B cell (primary cell): ENCODE data around the gene SULT2B1. TPM values are rescaled to one million over a fixed set of nuclear protein-coding genes. Genes with fewer than 3 reads are reported as not detected.

Experiments
- ATAC-seq: fragments of 200-7000 bp; cut with Tn5 transposase; one replicate; pipeline ENCODE4 v1.10.0; 2021; ENCODE audit warnings: low read depth, mild to moderate bottlenecking, moderate number of reproducible peaks, moderate library complexity
- CTCF ChIA-PET: fragments of 350-600 bp; sonication (Branson Sonifier 250); formaldehyde crosslinking; loops from one replicate; lab custom pipeline; 2021; ENCODE audit warnings: antibody characterized with exemption, inconsistent platforms; lab: Charles Lee
- POLR2A ChIA-PET: fragments of 350-600 bp; sonication (Branson Sonifier 250); formaldehyde crosslinking; loops from one replicate; lab custom pipeline; 2021; ENCODE audit warnings: antibody characterized with exemption; lab: Charles Lee
- DNase-seq: peaks from one replicate; pipeline ENCODE4 v3.0.0; 2013
- H2AFZ ChIP-seq: 2 replicates; pipeline ENCODE4 v1.6.1; 2012; ENCODE audit warnings: mild to moderate bottlenecking, low read depth, low read length; ENCODE audit not compliant: insufficient read depth, poor library complexity, severe bottlenecking
- H3K27ac ChIP-seq, 2 donors: 1 replicate in 1 of 2; 2 replicates in 1 of 2; pipeline ENCODE4 v1.5.1; 2012 to 2013; ENCODE audit warnings: low read length in 2 of 2, mild to moderate bottlenecking in 2 of 2, moderate library complexity in 1 of 2
- H3K27me3 ChIP-seq, 4 experiments: fragments of 200-600 bp in 1 of 4; sonication (generic) in 1 of 4; replicated peaks in 1 of 4; 1 replicate in 2 of 4; 2 replicates in 2 of 4; pipeline versions ENCODE4 v1.6.1 to v1.7.0; 2013 to 2016; ENCODE audit warnings: low read length in 3 of 4, mild to moderate bottlenecking in 2 of 4, mixed read lengths in 1 of 4, moderate library complexity in 1 of 4; ENCODE audit not compliant: insufficient read depth in 4 of 4, control insufficient read depth in 3 of 4; ENCODE audit errors: control extremely low read depth in 1 of 4
- H3K36me3 ChIP-seq, 2 experiments: replicated peaks in 1 of 2; 1 replicate in 1 of 2; 2 replicates in 1 of 2; pipeline versions ENCODE4 v1.6.1 to v1.7.1; 2013; ENCODE audit warnings: low read length in 1 of 2; ENCODE audit not compliant: insufficient read depth in 2 of 2, control insufficient read depth in 1 of 2; ENCODE audit errors: control extremely low read depth in 1 of 2, extremely low read depth in 1 of 2
- H3K4me1 ChIP-seq, 2 donors: fragments of 200-600 bp in 1 of 2; sonication (generic) in 1 of 2; 1 replicate in 1 of 2; 2 replicates in 1 of 2; pipeline versions ENCODE4 v1.5.1 to v1.6.1; 2013 to 2017; ENCODE audit warnings: low read length in 2 of 2; ENCODE audit not compliant: control insufficient read depth in 2 of 2, insufficient read depth in 2 of 2
- H3K4me2 ChIP-seq: replicated peaks from 2 replicates; pipeline ENCODE3; 2012; ENCODE audit warnings: mild to moderate bottlenecking, low read depth, low read length; ENCODE audit not compliant: poor library complexity, severe bottlenecking
- H3K4me3 ChIP-seq, 5 experiments: fragments of 200-600 bp in 1 of 5; sonication (generic) in 1 of 5; 1 replicate in 3 of 5; 2 replicates in 2 of 5; pipeline versions ENCODE4 v1.5.1 to v1.7.0; 2011 to 2016; ENCODE audit warnings: low read length in 4 of 5, mild to moderate bottlenecking in 4 of 5, low read depth in 2 of 5, control low read depth in 1 of 5, moderate library complexity in 1 of 5; ENCODE audit not compliant: insufficient read depth in 1 of 5; ENCODE audit errors: control extremely low read depth in 1 of 5, extremely low read depth in 1 of 5
- H3K79me2 ChIP-seq: fragments of 200-600 bp; sonication (generic); one replicate; pipeline ENCODE4 v1.6.0; 2016; ENCODE audit warnings: low read length; ENCODE audit not compliant: control insufficient read depth, insufficient read depth
- H3K9ac ChIP-seq: fragments of 200-600 bp; sonication (generic); 2 replicates; pipeline ENCODE4 v1.6.1; 2017; ENCODE audit warnings: mild to moderate bottlenecking, low read length, moderate library complexity
- H3K9me3 ChIP-seq, 3 donors: one replicate each; pipeline versions ENCODE4 v1.6.1 to v1.7.1; 2013; ENCODE audit warnings: low read length in 2 of 3; ENCODE audit not compliant: control insufficient read depth in 2 of 3, insufficient read depth in 1 of 3; ENCODE audit errors: control extremely low read depth in 1 of 3
- H4K20me1 ChIP-seq: 2 replicates; pipeline ENCODE4 v1.6.0; 2012; ENCODE audit warnings: mild to moderate bottlenecking, low read length; ENCODE audit not compliant: insufficient read depth, control insufficient read depth, poor library complexity, severe bottlenecking
- H3K27ac Mint-ChIP-seq: one replicate; pipeline ENCODE4 v1.8.0; 2021; ENCODE audit warnings: mixed read lengths
- H3K27me3 Mint-ChIP-seq: one replicate; pipeline ENCODE4 v1.8.0; 2021; ENCODE audit warnings: mixed read lengths
- H3K4me1 Mint-ChIP-seq: one replicate; pipeline ENCODE4 v1.8.0; 2021; ENCODE audit warnings: mixed read lengths
- H3K4me3 Mint-ChIP-seq: one replicate; pipeline ENCODE4 v1.8.0; 2021; ENCODE audit warnings: mixed read lengths
- H3K9me3 Mint-ChIP-seq: one replicate; pipeline ENCODE4 v1.8.0; 2022; ENCODE audit warnings: mixed read lengths; ENCODE audit not compliant: insufficient read depth
- CTCF ChIP-seq: fragments of 200-600 bp; IDR thresholded peaks from one replicate; pipeline ENCODE4 v1.8.0; 2022; ENCODE audit warnings: antibody characterized with exemption, mild to moderate bottlenecking
- EZH2 ChIP-seq: IDR thresholded peaks from 2 replicates; pipeline ENCODE4 v1.6.1; 2012; ENCODE audit warnings: borderline replicate concordance, low read depth, mild to moderate bottlenecking, moderate library complexity, low read length; ENCODE audit not compliant: insufficient read depth, poor library complexity, severe bottlenecking
- WGBS: methylation state at CpG from one replicate; pipeline ENCODE4 v1.1.5; 2013; ENCODE audit warnings: missing lambda C conversion rate; ENCODE audit not compliant: insufficient coverage; 5-methylcytosine and 5-hydroxymethylcytosine counted together
- intact Hi-C: fragments of 100-400 bp; cut with micrococcal nuclease; formaldehyde crosslinking; loops from one replicate; pipeline ENCODE4 v1.10.0; 2022
- polyA plus RNA-seq: library from polyadenylated mRNA; depleted of rRNA; stranded (reverse); fragments of >200 nt; gene quantifications from 2 replicates; pipeline ENCODE4 v1.2.3, GENCODE V29; 2012
- total RNA-seq, 2 donors: library from RNA; stranded (reverse); fragments of 120-200 nt in 1 of 2; gene quantifications; 1 replicate in 1 of 2; 2 replicates in 1 of 2; pipeline versions ENCODE4 v1.2.3 to v1.2.4, GENCODE V29; 2013 to 2022

Gene SULT2B1
- total and polyA plus RNA-seq, 2 donors (not counting 1 experiment from before 2014, with no cell fraction given) = not detected

GRCh38 chr19:48619692-48620585 lies 68.0 kb downstream of the SULT2B1 start:
- peaks cover 43% of the 10 kb centered on the region for H4K20me1 ChIP-seq
- H3K27ac ChIP-seq = peak overlapping the region; percentile 87 to 91
- peaks cover 30 to 51% of the 10 kb centered on the region in 2 donors for H3K4me1 ChIP-seq
- Mint-ChIP-seq H3K9me3 (no peaks in the 10 kb centered on the region), H3K4me3 (peak overlapping the region; percentile 98), H3K27ac (peak overlapping the region; percentile 98), H3K4me1 (peaks cover 55% of the 10 kb centered on the region), H3K27me3 (no peaks in the 10 kb centered on the region)
- peaks cover 17% of the 10 kb centered on the region for H3K79me2 ChIP-seq
- peak overlapping the region; percentile 98 for H3K9ac ChIP-seq
- TF ChIP-seq CTCF (no peak), EZH2 (no peak)
- 0% methylated on average over 2 of the region's 6 CpGs for WGBS
- no peak for ATAC-seq
- intact Hi-C loops = loop anchor here (1.0 to 2.0 kb wide), 9 partner anchors 12 to 450 kb away; partner anchors contain the start of genes CYTH2, DBP, GRWD1 and LIG1
- H3K4me3 ChIP-seq = peak overlapping the region; percentile 36 to 100 (median 99)
- H3K27me3 ChIP-seq = no peaks in the 10 kb centered on the region
- no peak for DNase-seq
- H3K9me3 ChIP-seq = no peaks in the 10 kb centered on the region
- POLR2A ChIA-PET = interaction anchor here (0.5 to 1.9 kb wide), 18 partner anchors 8 to 1768 kb away, joined by 3 to 23 read pairs (median 4); partner anchors contain the start of genes AKT1S1, CA11, CARD8 and DBP
- CTCF ChIA-PET = interaction anchor here (1.0 to 3.9 kb wide), 5 partner anchors 11 to 365 kb away, joined by 3 to 25 read pairs (median 3); partner anchors contain the start of genes CARD8 and SPACA4
- H3K4me2 ChIP-seq = peak overlapping the region; percentile 89
- H2AFZ ChIP-seq = peak overlapping the region; percentile 85
- peaks cover 0 to 38% of the 10 kb centered on the region in 2 experiments for H3K36me3 ChIP-seq
